A549 (cell line): ENCODE data around the gene PLPP4.

Experiments used
- BHLHE40 ChIP-seq: IDR thresholded peaks from 2 replicates; pipeline ENCODE4 v1.6.1; 2012; ENCODE audit warnings: low read depth, low read length, inconsistent platforms
- CTCF ChIP-seq: fragments of >200 bp; sonication (Bioruptor Twin); formaldehyde crosslinking; IDR thresholded peaks from 3 replicates; pipeline ENCODE4 v1.5.1; 2016
- GATA3 ChIP-seq: IDR thresholded peaks from 2 replicates; pipeline ENCODE4 v1.6.1; 2012; ENCODE audit warnings: borderline replicate concordance
- KDM1A ChIP-seq: fragments of 200-600 bp; sonication (generic); IDR thresholded peaks from 2 replicates; pipeline ENCODE4 v1.6.1; 2016; ENCODE audit warnings: low read depth, mild to moderate bottlenecking
- MAX ChIP-seq: IDR thresholded peaks from 2 replicates; pipeline ENCODE4 v1.6.1; 2012
- POLR2A ChIP-seq: IDR thresholded peaks from 2 replicates; pipeline ENCODE4 v1.6.1; 2012; ENCODE audit warnings: mild to moderate bottlenecking, low read length
- RAD21 ChIP-seq, 2 experiments: fragments of >200 bp in 1 of 2; sonication (Bioruptor Twin) in 1 of 2; formaldehyde crosslinking in 1 of 2; IDR thresholded peaks in 1 of 2; conservative IDR thresholded peaks in 1 of 2; 2 replicates in 1 of 2; 3 replicates in 1 of 2; pipeline ENCODE4 v1.6.1; 2012 to 2018; ENCODE audit warnings: inconsistent platforms in 1 of 2
- RCOR1 ChIP-seq: fragments of 150-350 bp; IDR thresholded peaks from 2 replicates; pipeline ENCODE4 v1.6.1; 2014; ENCODE audit warnings: antibody characterized with exemption, low read length, low read depth
- TP53 ChIP-seq: fragments of 250-450 bp; sonication (Bioruptor Pico); IDR thresholded peaks from 2 replicates; pipeline ENCODE4 v1.5.0; 2021; ENCODE audit warnings: mild to moderate bottlenecking, moderate library complexity
- USF2 ChIP-seq: fragments of 450-650 bp; IDR thresholded peaks from 2 replicates; pipeline ENCODE4 v1.6.1; 2014; ENCODE audit warnings: antibody characterized with exemption

GRCh38 chr10:120462018-120462682, 5.1 kb downstream of the PLPP4 start:
- TF ChIP-seq TP53 (CRISPR knock-in tag) (no peak), USF2 (no peak), CTCF (no peak), MAX (no peak), POLR2A (no peak), BHLHE40 (no peak), RCOR1 (no peak), KDM1A (no peak), GATA3 (no peak), RAD21 (conservative IDR thresholded peaks at IDR 0.05 in 1 of 2, IDR thresholded peaks at IDR 0.05 in 1 of 2) (no peak)
